T-helper 1 cell treated with Interleukin-12 subunit alpha and Interleukin-12 subunit beta and Interleukin-4 antibody, amounts not matched to agents 30 ng/mL and 1 ng/mL, for 36 hours (primary cell): ENCODE results near the gene IKZF5. TPM values are rescaled to one million over a fixed set of nuclear protein-coding genes. Genes with fewer than 3 reads are reported as not detected.

ENCODE experiments used
- intact Hi-C: fragments of 100-400 bp; cut with micrococcal nuclease; formaldehyde crosslinking; loops from one replicate; pipeline ENCODE4 v1.15.1; 2024
- total RNA-seq: library from RNA; stranded (reverse); gene quantifications from 2 replicates; pipeline ENCODE4 v1.2.3, GENCODE V29; 2022

IKZF5 gene
- total RNA-seq, 1 donor from 2014 or later: 19.8 TPM

DNA sequence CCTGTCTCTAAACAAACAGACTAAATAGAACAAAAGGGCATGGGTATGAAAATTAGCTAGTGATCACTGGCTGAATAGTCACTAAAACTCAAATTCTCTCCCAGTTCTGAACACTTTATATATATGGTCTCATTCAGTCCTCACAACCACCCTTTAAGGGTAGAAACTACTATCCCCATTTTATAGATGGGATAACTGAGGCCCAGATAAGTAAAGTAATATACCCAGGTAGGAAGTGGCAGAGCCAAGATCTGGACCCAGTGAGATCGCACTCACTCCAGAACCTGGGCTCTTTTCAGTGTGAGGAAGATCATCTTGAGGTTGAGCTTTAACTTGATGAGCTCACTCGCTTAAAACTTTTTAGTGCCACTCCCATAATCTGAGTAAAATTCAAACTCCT is 23.9 kb downstream of the IKZF5 start:
- intact Hi-C loops: no loop called here

DNA sequence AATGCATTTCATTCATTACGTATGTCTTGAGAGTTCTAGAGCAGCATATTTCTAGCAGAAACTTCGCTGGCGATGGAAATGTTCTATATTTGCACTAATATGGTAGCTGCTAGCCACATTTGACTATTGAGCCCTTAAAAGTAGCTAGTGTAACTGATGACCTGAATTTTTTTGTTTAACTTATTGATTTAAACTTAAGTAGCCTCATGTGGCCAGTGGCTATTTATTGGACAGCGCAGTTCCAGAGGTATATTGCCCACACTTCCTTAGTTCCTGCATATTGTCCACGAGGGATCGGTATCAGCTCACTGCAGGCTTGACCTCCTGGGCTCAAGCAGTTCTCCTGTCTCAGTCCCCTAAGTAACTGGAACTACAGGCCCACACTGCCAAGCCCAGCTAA is 24.7 kb downstream of the IKZF5 start:
- intact Hi-C loops: no loop called here

DNA sequence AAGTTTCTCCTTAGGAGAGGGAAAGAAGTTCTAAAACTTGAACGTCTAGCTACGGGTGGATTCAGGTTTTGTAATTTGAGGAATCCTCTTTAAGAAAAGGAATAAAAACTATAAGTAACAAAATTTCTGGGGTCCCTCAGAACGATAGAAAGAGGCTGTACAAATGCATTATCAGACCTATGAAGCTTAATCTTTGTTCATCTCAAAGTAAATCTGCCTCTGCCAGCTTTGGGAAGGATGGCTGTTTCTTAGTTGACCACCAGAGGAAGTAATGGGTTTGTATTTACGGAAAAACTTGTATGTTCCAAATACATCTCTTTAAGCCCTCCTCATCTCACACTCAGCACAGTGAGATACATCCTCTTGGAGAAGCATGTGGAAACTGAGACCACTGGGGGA is 27.5 kb downstream of the IKZF5 start:
- intact Hi-C loops: loop anchor here (2.0 kb wide), 1 partner anchor 68 kb away; no protein-coding TSS in a partner anchor

DNA sequence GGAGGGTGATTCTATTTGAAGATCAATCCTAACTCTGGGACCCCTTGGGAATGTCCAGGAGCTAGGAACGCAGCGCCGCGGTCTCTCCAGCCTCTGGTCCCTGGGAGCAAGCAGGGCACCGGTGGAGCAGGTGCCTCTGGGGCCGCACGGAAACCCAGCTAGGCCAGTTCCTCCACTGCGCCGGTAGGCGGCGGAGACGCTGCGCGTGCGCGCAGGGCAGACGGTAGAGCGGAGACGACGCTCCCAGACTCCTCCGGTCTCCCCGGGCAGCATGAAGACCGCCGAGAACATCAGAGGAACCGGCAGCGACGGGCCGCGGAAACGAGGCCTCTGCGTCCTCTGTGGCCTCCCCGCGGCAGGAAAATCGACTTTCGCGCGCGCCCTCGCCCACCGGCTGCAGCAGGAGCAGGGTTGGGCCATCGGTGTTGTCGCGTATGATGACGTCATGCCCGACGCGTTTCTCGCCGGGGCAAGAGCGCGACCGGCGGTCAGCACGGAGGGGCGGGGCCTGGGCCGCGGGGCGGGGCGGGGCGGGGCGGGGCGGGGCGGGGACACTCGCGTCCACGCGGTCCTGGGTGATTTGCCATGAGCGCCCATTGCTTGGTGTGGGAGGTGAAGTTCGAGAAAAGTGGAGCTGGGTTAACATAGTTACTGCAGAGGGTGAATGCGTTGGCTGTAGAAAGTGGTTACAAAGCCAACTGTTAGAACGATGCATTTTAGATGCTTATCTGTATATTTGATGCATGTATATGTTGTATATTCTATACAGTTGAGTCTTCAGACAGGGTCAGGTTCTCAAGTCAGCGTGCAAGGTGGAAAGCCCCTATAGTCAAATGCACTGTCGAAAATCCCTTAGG is 28.2 kb downstream of the IKZF5 start, which contains the start of gene PSTK:
Gene PSTK, plus strand, starts transcription at position 193 of the 857 bp plus-strand sequence. Its CDS starts 79 bp downstream, at position 272.
- intact Hi-C loops: loop anchor here (1.0 to 2.0 kb wide), 5 partner anchors 26 to 174 kb away; partner anchors contain the start of genes BUB3, C10orf88, FAM24B and IKZF5

DNA sequence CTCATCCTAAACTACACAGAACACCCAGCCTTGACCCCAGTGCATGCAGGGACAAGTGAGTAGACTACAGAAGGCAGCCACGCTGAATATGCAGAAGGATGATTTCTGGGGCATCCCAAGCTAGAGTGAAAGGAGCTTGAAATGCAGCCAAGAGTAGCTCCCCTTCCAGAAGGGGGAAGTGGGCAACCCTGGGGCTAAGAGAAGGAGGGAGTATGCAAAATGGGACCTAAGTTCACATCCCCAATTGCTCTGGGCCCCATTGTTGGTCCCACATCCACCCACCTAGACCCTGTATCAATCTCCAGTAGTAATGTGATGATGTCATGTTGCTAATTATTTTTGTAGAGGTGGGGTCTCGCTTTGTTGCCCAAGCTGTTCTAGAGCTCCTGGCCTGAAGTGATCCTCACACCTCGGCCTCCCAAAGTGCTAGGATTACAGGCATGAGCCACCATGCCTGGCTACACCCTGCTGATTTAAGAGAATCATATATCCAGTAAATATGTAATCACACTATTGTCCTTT is 34.0 kb downstream of the IKZF5 start:
- intact Hi-C loops: no loop called here

DNA sequence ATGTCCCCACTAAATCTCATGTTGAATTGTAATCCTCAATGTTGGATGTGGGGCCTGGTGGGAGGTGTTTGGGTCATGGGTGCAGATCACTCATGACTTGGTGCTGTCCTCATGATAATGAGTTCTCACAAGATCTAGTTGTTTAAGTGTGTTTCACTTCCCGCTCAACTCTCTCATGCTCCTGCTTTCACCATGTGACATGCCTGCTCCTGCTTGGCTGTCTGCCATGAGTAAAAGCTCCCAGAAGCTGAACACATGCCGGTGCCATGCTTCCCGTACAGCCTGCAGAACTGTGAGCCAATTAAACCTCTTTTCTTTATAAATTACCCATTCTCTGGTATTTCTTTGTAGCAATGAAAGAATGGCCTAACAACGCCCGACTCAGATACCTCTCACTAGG is 34.6 kb downstream of the IKZF5 start:
- intact Hi-C loops: no loop called here

DNA sequence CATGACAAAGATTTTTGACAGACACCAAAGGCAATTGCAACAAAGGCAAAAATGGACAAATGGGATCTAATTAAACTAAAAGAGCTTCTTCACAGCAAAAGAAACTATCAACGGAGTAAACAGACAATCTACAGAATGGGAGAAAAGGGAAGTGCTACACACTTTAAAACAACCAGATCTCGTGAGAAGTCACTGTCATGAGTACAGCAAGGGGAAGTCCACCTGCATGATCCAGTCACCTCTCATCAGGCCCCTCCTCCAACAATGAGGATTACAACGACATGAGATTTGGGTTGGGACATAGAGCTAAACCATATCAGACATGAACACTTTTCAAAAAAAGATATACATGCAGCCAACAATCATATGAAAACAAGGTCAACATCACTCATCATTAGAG is 39.9 kb downstream of the IKZF5 start:
- intact Hi-C loops: no loop called here

DNA sequence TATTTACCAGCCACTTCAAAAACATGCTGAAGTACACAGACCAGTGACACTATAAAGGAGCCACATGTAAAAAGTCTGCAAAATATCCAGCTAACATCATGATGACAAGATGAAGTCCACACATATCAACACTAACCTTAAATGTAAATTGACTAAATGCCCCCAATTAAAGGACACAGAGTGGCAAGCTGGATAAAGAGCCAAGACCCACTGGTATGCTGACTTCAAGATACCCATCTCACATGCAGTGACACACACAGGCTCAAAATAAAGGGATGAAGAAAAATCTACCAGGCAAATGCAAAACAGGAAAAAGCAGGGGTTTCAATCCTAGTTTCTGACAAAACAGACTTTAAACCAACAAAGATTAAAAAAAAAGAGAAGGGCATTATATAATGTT is 41.7 kb downstream of the IKZF5 start:
- intact Hi-C loops: no loop called here

DNA sequence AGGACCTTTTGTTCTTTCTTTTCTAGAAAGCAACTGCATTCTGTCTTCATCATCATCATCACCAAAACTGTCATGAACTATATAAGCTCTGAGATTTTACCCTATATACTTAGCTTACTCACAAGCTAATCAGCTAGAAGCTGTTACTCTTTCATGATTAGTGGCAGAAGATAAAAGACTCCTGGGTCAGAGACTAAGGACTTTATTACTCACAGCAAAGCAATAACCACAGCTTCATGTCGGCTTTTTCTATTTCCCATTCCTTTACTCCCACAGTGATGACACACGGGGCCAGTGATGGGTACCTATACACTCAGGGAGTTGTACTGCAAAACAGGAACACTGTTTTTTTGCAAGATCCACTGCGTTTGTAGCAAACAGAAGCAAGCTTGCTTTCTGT is 46.2 kb downstream of the IKZF5 start:
- intact Hi-C loops: no loop called here

DNA sequence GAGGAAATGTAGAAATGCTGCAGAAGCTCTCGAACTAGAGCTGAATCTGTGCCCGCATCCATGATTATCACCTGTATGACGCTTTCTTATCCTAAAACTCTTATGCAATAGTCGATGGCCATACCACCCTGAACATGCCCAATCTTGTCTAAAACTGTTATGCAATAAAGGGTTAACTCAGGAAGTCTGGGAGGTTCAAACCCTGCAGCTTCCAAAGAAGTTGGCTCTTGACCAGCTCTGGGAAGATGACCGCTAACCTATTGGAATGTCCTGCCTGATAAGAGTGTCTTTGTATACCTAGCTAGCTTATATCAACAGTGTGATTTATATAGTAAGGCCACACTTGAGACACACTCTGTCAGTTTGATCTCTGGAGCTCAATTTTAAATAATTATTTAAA is 51.1 kb downstream of the IKZF5 start:
- intact Hi-C loops: no loop called here

DNA sequence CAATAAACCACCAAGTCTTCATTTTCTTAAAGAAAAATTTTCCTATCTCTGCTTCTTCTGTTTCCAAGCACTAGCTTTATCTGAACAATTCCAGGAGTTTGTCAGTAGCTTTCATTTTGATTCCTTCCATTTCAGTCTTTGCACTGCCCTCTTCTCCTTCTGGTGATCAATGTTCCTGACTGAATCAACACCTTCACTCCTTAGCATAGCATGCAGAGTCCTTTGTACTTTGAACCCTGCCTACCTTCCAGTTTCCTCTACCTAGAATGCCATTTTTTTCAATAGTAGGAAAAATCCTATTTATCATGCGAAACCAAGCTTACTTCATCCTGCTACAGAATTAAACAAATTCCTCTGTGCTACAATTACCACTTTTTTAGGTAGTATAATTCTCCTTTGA is 52.7 kb downstream of the IKZF5 start:
- intact Hi-C loops: no loop called here

DNA sequence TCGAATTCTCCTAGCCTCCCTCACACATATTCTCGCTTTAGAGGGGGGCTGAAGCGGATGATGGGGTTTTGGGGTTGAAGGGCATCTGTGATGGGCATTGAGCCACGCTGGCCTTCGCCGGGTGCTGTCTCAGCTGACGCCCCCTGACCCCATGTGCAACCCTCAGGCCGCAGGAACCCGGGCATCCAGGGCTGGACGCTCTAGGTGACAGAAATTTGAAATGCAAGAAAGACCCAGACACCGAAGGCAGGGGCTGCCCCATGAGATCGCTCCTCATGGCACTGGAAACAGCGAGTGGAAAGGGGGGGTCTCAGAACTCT is 53.9 kb downstream of the IKZF5 start:
- intact Hi-C loops: loop anchor here (1.0 to 5.0 kb wide), 6 partner anchors 26 to 200 kb away; partner anchors contain the start of genes BUB3, FAM24B, HMX3 and IKZF5

DNA sequence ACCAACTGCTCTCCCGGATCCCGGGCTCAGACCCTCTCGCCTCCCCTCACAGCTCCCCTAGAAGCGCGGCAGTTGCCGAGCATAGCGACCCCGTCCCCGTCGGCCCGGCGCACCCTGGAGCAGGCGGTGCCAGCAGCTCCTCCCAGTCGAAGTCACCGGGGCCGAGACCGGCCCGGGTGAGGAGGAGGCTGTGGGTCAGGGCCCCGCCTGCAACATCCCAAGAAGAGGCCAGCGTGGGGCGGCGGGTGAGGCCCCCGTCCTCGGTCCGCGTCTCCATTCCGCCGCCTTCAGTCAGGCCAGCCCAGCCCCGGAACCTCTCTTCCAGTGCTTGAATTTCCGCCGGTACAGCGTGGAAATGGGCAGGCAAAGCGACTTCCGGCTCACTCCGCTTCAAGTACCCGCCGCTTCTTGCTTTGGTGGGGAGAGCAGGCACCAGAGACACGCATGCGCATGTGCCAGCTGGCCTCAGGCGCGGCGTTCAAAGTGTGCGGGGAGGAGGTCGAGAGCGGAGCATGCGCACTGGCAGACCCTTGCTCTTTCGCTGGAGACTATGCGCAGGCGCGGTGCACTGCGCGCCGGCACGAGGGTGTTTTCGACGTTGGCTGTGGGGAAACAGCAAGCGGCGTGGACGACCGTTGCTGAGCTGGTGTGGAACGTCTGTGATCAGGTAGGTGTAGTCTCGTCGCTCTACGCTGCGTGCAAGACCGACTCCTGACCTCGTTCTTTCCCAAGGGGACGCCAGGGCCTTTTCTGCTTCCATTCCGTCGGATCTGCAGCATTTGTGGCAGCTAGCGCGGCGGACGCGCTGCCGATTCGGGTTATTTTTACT is 54.5 kb downstream of the IKZF5 start, which contains the start of gene C10orf88:
Gene C10orf88, minus strand, starts transcription at position 326 of the 829 bp plus-strand sequence. Its CDS starts 49 bp downstream, at position 277.
- intact Hi-C loops: loop anchor here (1.0 to 5.0 kb wide), 6 partner anchors 26 to 200 kb away; partner anchors contain the start of genes BUB3, FAM24B, HMX3 and IKZF5

DNA sequence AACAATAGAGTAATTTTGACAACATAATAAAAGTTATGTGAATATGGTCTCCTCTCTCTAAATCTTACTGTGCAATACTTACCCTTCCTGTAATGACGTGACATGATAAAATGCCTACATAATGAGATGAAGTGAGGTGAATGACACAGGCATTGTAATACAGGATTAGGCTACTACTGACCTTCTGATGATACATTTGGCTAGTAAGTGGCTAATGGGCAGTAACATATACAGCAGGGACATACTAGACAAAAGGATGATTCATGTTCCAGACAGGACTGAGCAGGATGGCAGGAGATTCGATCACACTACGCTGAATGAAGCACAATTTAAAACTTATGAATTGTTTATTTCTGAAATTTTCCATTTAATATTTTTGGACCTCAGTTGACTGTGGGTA is 59.3 kb downstream of the IKZF5 start:
- intact Hi-C loops: no loop called here

Other genes with a start within 250 kb of the IKZF5 start
- gene CUZD1, start 162.9 kb downstream of the IKZF5 start, total RNA-seq: 3.0 and 3.4 TPM in 2 replicates
- gene FAM24B, start 129.2 kb downstream of the IKZF5 start, total RNA-seq: 11.8 and 14.2 TPM in 2 replicates
- gene FAM24A, start 98.2 kb downstream of the IKZF5 start, total RNA-seq: not detected in 2 replicates
- 14.8 and 16.0 TPM in 2 replicates for gene C10orf88, start 54.6 kb downstream of the IKZF5 start, total RNA-seq
- 3.8 and 5.1 TPM in 2 replicates for gene PSTK, start 28.4 kb downstream of the IKZF5 start, total RNA-seq
- 21.1 and 22.7 TPM in 2 replicates for gene ACADSB, start 211 bp upstream of the IKZF5 start, total RNA-seq
- gene HMX3, start 127.2 kb upstream of the IKZF5 start, total RNA-seq: not detected in 2 replicates
- gene HMX2, start 139.3 kb upstream of the IKZF5 start, total RNA-seq: not detected in 2 replicates
- 186 and 187 TPM in 2 replicates for gene BUB3, start 145.6 kb upstream of the IKZF5 start, total RNA-seq